DMS153 (cell line): Measurements from ENCODE around the gene EPB41L2.

Experiments used
- DNase-seq: peaks from one replicate; lab custom pipeline; 2025; lab: John Stamatoyannopoulos, UW

Gene EPB41L2

DNA sequence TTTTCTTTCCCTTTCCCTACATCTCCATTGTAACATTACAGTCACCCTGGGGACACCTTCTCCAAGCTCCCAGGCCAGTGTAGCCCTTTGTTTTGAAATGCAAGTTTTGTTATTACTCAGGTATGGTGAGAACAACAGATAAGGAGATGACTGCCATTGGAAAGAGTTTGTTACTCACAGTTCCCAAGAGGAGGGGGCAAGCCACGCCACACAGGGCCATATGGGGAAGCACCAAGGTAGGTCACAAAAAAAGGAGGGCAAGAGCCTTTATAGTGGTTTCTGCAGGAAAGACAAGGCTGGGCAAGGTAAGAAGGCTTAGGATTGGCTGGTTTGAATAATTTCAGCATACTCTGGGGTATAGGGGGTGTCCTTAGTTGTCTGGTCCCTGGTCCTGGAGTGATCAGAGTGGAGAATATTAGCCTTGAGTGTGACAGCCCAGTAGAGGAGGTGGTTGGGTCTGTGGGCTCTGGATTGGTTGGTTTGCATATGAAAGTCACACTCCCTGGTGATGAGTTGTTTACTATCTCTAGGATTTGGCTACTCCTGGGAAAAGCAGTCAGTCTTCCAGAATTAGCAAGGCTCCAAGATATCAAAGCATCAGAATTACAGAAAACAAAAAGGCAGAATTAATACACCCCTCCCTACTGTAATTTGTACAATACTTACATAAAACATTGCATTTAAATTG is 268.9 kb downstream of the EPB41L2 start:
- no peak for DNase-seq
